Measurements from ENCODE around the gene SNAPIN. TPM values are rescaled to one million over a fixed set of nuclear protein-coding genes. Genes with fewer than 3 reads are reported as not detected.

Gene SNAPIN
- total and polyA plus RNA-seq, 3 donors from 2014 or later = 48.9 to 61.7 (median 57.4) TPM

DNA sequence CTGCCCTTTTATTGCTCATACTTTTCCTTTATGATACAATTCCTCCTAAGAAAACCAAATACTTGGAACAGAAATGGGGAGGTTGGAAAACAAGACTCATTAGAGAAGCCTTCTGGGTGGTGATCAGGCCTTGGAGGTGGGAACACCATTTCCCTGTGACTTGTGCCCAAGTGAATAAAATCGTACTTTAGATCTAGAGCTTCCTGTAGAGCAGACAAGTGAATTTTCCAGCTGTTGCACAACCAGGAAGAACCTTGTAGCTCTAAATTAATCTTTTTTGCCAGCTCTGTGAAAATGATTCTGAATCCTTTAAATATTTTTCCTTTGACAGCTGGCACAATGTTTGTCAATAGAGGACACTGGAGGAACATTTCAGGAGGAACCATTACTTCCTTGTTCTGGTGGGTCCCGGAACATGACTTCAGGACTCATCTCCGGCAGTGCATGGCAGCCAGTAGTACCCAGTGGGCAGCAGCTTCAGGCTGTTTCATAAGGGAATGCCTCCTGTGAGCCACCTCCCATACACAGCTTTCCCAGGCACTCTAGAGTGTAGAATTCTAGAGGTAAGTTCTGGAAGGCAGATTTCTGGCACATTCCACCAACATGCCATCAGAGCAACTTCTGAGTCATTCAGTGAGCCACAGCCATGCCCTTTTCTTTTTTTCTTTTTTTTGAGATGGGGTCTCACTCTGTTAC, 5.5 kb upstream of the SNAPIN start:
- Histone ChIP-seq H3K4me1 (no peaks in the 10 kb centered on the region), H3K9me3 (no peaks in the 10 kb centered on the region), H3K36me3 (ENCODE audit: low read depth, missing control alignments) (no peaks in the 10 kb centered on the region), H3K4me3 (no peak overlapping the region), H3K27ac (peak overlapping the region in 1 of 2 donors; percentile 1), H3K27me3 (no peaks in the 10 kb centered on the region)
- TF ChIP-seq CTCF (IDR thresholded peaks at IDR 0.05) = no peak
- TF ChIP-seq POLR2A (IDR thresholded peaks at IDR 0.05) = no peak
- 67 to 68% methylated on average over 3 of the region's 3 CpGs for WGBS, 2 donors
- DNase-seq = no peak
- intact Hi-C loops (cut with DNase I; ENCODE audit: low total_unique reads) = no loop called here

DNA sequence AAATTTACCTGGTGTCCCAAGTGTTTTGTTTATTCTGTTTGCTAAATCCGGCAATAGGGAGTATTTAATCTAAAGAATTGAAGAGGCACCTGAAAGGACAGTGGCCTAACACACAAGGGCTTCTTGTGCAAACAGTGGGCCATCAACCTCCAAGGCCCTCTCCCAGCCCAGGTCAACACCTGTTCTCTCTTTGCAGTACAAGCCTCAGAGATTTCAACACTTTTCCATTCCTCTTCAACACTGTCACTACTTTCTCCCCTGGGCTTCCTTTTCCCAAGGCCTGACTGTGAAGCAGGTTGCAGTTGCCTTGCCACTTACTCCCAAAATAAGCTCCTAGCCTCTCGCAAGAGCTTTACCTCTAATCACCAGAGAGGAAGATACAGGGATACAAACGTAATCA, 3.2 kb upstream of the SNAPIN start:
- intact Hi-C loops (cut with DNase I; ENCODE audit: low total_unique reads) = no loop called here
- H3K27me3 ChIP-seq = no peaks in the 10 kb centered on the region
- TF ChIP-seq POLR2A (IDR thresholded peaks at IDR 0.05) (no peak), CTCF (IDR thresholded peaks at IDR 0.05) (no peak)

DNA sequence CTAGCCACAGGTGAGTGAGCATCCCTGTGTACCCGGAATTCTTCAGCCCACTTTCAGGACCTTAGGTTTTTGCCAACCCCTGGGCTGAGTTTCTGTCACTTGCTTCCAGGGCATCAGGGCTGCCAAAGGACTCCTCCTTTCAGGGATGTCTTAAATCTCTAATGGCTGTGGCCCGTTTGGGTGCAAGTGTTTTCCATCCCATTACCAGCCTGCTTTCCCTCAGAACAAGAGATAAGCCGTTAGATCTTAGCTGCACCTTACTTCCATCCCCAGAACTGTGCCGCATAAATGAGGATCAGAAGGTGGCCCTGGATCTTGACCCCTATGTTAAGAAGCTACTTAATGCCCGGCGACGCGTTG, 652 bp downstream of the SNAPIN start:
- Histone ChIP-seq H3K27ac (peak overlapping the region; percentile 98 to 99), H3K9me3 (no peaks in the 10 kb centered on the region), H3K36me3 (ENCODE audit: low read depth, missing control alignments) (no peaks in the 10 kb centered on the region), H3K27me3 (no peaks in the 10 kb centered on the region), H3K4me3 (peak overlapping the region; percentile 88 to 93), H3K4me1 (peaks cover 5% of the 10 kb centered on the region)
- DNase-seq = no peak
- intact Hi-C loops (cut with DNase I; ENCODE audit: low total_unique reads) = no loop called here
- no peak for TF ChIP-seq CTCF (IDR thresholded peaks at IDR 0.05)
- TF ChIP-seq POLR2A (IDR thresholded peaks at IDR 0.05) = no peak
- WGBS, 2 donors = 13 to 23% methylated on average over 8 of the region's 8 CpGs

More for the DNA sequence above, 3.2 kb upstream of the SNAPIN start:
- no peak for DNase-seq
- WGBS, 2 donors = 89 to 92% methylated on average over 3 of the region's 3 CpGs
- Histone ChIP-seq H3K4me1 (peaks cover 5% of the 10 kb centered on the region), H3K36me3 (ENCODE audit: low read depth, missing control alignments) (no peaks in the 10 kb centered on the region), H3K4me3 (no peak overlapping the region), H3K9me3 (no peaks in the 10 kb centered on the region), H3K27ac (no peak overlapping the region)

DNA sequence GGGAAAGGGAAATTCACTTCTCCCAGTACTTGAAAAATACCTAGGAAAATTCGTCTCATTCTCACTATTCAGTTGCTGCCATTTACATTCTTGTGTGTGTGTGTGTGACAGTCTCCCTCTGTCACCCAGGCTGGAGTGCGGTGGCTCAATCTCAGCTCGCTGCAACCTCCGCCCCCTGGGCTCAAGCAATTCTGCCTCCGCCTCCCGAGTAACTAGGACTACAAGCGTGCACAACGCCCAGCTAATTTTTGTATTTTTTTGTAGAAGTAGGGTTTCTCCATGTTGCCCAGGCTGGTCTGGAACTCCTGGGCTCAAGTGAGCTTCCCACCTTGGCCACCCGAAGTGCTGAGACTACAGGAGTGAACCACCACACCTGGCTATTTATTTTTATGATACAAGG, 1.2 kb downstream of the SNAPIN start:
- no peak overlapping the region for H3K4me3 ChIP-seq
- no peak for DNase-seq
- H3K27ac ChIP-seq = peak overlapping the region; percentile 98 to 99
- no peaks in the 10 kb centered on the region for H3K27me3 ChIP-seq
- intact Hi-C loops (cut with DNase I; ENCODE audit: low total_unique reads) = no loop called here
- no peaks in the 10 kb centered on the region for H3K36me3 ChIP-seq (ENCODE audit: low read depth, missing control alignments)
- peaks cover 5% of the 10 kb centered on the region for H3K4me1 ChIP-seq
- TF ChIP-seq POLR2A (IDR thresholded peaks at IDR 0.05) (no peak), CTCF (IDR thresholded peaks at IDR 0.05) (no peak)
- WGBS, 2 donors = 65 to 71% methylated on average over 9 of the region's 9 CpGs
- H3K9me3 ChIP-seq = no peaks in the 10 kb centered on the region

DNA sequence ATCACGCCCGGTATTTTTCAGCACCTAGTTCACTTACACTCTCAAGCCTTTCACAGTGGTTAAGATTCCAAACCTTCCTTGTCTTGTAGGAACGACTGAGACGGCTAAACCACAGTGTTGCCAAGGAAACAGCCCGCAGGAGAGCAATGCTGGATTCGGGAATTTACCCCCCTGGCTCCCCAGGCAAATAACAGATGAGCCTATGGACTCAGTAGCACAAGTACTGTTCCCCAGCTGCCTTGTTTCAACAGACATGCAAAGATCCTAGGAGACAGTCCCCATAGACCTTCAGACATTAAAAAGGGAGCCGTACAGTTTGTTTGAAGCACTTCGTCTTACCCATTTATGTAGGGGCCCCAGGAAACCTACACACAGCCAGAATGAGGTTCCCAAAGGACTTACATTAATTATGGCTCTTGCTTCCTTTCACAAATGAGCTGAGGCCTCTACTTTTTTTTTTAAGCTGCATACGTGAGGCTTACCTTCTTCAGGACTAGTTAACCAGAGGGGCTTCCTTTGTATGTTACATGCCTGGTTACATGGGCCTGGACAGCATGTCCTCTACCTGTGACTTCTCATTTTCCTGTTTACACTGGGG, 2.7 kb downstream of the SNAPIN start:
- H3K27me3 ChIP-seq = no peaks in the 10 kb centered on the region
- H3K4me3 ChIP-seq = no peak overlapping the region
- no peaks in the 10 kb centered on the region for H3K36me3 ChIP-seq (ENCODE audit: low read depth, missing control alignments)
- no peak overlapping the region for H3K27ac ChIP-seq
- no peak for TF ChIP-seq CTCF (IDR thresholded peaks at IDR 0.05)
- TF ChIP-seq POLR2A (IDR thresholded peaks at IDR 0.05) = no peak
- intact Hi-C loops (cut with DNase I; ENCODE audit: low total_unique reads) = no loop called here
- H3K4me1 ChIP-seq = peaks cover 5% of the 10 kb centered on the region
- 57 to 64% methylated on average over 9 of the region's 9 CpGs for WGBS, 2 donors
- DNase-seq = no peak
- H3K9me3 ChIP-seq = no peaks in the 10 kb centered on the region
